ENCODE results near the gene RBM15.

RBM15 gene

DNA sequence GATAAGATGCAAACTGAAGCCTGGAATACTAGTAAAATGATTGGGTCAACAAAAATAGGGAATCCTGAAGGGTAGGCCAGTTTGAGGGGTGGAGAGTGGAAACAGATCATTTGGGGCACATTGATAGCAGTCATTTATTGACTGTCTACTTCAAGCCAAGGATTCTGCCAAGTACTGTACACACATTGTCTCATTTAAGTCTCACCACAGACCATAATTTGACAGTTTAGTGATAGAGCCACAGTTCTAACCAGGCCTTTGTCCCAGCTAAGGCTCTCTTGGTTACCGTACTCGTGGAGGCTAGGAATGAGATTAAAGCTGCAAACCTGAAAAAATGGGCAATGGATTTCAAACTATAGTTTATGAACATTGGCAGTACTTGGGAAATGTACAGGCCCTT, 11.2 kb downstream of the RBM15 start:
- DNase-seq = no peak

DNA sequence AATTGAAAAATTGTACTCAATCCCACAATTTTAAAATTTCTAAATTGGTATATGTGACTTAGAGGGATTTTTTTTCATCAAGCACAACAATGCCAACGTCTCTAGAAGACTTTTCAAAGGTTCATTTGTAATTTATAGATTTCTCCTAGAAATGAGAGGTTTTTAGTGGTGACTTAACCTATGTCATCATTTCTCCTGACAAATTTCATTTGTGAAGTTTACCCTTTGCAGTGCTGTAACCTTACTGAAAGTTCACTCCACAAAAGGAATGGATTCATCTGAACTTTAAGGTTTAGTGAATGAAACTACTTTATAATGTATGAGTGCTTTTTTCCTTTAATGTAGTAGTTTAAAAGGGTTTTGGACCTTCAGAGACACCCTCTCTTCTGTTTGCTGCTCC, 16.1 kb downstream of the RBM15 start:
- no peak for DNase-seq

DNA sequence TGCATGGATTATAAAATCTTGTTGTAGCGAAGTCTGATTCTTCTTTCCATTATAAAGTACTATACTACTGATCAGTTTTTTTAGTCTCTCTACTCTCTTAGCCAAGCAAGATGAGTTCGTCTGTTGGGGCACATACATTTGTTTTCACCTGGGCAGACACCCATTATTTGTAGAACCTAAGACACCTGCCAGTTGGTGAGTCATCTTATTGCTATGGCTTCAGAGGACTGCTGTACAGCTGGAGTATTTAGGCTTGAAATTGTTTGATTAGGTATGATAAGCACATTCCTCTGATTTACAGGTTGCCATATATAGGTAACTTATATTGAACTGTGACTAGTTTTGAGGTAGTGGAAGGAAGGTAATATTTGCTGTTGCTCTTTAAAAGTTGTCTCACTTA, 17.2 kb downstream of the RBM15 start:
- DNase-seq = no peak

DNA sequence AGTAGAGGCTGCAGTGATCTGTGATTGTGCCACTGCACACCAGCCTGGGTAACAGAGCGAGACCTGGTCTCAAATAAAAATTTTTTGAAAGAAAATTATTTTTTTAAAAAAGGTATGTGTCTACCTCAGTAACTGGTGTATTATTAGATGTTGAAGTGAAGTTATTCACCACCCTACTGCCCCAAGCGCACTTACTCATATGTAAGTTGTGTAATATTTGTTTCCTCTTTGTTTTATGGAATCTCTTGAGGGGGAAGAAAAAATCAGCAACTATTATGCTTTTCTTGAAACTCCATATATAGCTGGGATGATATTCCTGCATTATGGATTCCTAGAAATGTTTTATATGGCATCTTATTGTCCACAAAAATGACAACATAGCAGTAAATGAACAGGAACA, 21.3 kb downstream of the RBM15 start:
- no peak for DNase-seq

DNA sequence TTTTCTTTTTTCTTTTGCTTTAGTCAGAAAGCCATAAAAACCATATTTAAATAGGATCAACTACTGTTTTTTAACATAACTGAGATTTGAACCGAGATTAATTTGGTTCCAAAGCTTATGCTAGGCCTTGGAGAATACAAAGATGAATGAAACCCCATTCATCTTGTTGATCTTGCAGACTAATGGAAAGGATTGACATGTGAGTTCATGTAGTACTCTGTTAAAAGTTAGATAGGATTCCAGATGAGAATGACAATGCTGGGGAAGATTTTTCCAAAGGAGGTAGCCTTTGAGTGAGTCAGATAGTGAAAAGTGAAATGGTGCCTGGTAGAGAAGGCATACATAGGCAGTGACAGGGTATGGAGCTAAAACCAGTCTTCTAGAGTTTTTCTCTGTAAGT, 22.7 kb downstream of the RBM15 start:
- DNase-seq = no peak

DNA sequence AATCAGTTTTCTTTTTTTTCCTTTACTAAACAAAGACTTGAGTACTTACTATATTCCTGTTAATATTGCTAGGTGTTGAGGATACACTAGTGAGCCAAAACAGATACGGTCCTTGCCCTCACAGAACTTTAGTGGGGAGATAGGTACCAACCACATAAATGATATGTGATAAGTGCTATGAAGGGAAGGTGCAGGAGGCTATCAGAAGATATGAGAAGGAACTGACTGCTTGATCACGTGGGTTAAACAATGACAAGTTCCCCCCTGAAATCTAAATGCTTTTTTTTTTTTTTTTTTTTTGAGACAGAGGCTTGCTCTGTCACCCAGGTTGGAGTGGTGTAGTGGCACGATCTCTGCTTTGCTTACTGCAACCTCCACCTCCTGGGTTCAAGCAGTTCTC, 25.0 kb downstream of the RBM15 start:
- no peak for DNase-seq

DNA sequence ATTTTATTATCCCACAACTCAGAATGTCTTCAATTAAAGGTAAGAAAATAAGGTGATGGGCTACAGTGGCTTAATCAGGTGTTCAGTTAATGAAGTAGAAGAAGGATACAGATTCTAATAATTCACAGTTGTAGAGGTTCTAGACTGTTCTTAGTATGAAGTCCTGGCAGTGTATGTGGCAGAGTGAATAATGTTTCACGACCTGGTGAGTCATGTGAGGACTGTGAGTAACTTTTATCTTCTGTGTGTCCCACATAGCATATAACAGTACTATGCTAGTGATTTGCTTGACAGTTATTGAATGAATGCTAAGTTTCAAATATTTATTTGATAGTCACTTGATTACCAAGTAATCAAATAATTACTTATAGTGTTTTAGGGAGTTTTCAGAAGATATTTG, 31.6 kb downstream of the RBM15 start:
- no peak for DNase-seq

DNA sequence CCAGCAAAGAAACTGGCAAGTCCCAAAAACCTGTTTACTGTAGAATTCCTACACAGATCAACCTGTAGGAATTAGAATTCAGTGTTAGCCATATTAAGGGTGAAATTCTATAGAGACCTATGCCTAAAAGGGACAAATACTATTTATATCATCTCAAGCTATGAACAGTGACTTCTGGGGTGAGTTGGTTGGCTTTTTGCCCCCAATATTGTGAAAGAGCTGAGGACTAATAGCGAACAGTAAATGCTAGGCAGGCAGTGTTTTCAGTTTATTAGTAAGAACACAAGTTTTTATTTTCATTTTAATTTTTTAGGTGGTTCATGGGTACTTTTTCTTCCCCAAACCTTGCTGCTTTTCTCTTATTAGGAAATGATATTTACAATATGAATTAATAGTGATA, 36.3 kb downstream of the RBM15 start:
- DNase-seq = no peak

DNA sequence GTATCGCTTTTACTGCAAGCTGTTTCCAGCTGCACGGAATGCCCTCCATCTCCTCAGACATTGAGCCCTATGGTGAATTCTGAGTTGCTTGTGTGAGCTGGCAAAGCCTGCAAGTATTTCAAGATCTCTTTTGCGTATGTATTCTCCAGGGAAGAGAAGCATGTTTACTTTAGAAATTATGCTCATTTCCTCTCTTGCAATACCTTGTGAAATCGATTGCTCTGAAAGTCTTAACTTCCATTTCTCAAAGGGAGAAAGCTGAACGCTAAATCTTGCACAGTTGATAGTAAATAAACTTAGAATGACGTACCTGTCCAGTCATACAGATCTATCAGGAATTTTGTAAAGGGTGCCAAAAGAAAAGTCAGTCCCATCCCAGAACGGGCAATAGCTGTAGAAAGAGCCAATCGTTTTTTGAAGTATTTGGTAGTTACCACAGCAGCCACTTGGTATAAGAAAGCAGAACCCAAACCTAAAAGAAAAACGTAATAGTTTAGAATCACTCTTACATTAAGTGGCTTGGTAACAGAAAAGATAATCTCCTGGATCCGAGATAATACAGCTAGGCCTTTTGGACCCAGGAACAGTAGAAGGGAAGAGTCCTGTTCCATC, 41.6 kb downstream of the RBM15 start:
- no peak for DNase-seq

DNA sequence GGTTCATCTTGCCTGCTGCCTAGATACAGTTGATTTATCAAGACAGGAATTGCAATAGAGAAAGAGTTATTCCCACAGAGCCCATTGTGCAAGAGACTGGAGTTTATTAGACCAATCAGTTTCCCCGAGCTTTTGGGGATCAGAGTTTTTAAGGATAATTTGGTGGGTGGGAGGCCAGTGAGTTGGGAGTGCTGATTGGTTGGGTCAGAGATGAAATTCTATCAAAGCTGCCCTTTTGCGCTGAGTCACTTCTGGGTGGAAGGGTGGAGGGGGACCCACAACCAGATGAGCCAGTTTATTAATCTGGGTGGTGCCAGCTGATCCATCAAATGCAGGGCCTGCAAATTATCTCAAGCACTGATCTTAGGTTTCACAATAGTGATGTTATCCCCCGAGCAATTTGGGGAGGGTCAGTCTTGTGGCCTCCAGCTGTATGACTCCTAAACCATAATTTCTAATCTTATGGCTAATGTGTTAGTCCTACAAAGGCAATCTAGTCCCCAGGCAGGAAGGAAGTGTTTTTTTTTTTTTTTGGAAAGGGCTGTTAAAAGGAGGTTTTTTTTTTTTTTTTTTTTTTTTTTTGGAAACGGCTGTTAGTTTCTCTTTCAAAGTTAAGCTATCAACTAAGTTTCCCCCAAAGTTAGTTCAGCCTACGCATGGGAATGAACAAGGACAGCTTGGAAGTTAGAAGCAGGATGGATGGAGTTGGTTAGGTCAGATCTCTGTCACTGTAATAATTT, 44.2 kb downstream of the RBM15 start:
- no peak for DNase-seq

DNA sequence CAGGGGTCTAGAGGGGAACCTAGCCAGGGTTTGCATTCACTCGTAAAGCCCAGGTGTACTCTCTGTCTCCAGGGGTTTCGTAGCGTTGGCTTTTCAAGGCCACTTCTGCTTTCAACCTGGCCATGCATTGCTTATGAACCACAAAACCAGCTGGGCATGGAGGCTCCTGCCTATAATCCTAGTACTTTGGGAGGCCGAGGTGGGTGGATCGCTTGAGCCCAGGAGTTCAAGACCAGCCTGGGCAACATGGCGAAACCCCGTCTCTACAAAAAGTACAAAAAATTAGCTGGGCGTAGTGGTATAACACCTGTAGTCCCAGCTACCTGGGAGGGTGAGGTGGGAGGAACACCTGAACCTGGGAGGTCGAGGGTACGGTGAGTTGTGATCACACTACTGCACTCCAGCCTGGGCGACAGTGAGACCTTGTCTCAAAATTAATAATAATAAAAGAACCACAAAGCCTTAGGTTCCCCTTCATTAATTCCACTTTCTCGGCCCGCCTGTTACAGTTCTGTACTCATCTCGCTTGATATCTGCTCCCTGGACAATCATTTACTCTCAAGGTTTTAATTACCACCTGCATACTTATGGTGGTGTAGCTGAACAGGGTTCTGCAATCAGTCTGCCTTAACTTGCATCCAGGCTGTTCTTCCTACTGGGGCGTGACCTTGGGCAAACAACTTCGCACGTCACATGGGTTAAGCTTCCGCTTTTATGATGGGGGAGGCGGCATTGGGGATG, 45.6 kb downstream of the RBM15 start:
- no peak for DNase-seq

DNA sequence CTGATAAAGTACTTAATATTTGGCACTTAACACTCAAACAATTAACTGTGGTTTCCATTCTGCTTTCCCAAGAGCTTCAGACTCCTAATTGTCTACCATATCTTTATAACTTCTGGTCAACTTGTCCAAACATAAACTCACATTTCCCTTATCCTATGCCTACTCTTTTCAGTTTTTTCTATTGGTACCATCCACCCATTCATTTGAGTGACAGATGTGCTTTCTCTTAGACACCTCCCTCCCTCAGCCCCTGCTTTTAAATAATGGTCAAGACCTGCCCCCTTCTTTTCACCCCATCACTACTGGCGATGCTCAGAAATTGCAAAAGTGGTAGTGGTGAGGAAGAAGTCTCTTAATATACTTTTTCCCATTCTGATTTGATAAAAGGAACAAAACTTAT, 46.2 kb downstream of the RBM15 start:
- DNase-seq = no peak

DNA sequence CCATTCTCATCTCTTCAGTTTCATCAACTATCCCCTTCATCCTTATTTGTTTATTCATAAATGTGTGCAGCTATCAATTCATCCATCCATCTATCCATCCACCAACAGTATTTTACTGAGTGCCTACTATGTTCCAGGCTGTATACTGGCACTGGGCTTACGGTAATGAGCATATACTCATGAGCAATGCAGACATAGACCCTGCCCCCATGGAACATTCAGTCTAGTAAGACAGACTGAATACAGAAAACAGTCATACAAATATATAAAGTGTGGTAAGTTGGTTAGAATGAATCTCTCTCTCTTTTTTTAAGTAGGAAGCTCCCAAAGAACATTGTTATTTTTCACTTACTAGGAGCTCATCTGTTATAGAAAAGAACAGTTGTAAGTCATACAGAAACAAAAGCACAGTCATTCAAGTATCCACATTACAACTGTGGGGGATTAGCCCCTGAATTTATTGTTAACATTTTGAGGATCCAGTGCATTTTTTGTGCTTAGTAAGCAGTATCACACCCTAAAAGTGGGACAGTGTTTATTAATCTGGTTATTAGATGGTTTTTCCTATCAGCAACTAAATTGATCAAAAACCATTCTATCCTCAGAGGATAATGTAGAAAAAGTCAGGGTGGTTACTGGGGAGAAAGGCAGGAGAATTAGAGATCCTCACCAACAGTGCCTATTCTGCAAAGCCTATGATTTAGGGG, 48.0 kb downstream of the RBM15 start:
- DNase-seq = no peak

DNA sequence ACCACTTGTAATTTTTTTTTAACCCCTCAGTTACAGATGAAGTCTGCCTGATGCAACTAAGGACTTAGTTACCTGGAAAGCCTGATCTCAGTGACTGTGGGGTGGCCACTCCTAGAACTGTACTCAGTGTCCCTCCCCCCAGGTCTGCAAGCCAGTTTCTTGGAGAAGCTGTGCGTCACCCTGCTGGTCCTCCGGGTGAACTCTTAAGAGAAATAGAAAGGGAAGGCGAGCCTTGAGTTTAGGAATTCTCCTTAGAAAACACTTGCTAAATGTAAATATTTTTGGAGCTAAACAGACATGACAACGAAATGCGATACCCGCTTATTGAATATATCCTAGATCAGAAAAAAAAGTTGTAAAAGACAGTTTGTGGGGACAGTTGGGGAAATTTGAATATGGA, 50.9 kb downstream of the RBM15 start:
- DNase-seq = no peak

DNA sequence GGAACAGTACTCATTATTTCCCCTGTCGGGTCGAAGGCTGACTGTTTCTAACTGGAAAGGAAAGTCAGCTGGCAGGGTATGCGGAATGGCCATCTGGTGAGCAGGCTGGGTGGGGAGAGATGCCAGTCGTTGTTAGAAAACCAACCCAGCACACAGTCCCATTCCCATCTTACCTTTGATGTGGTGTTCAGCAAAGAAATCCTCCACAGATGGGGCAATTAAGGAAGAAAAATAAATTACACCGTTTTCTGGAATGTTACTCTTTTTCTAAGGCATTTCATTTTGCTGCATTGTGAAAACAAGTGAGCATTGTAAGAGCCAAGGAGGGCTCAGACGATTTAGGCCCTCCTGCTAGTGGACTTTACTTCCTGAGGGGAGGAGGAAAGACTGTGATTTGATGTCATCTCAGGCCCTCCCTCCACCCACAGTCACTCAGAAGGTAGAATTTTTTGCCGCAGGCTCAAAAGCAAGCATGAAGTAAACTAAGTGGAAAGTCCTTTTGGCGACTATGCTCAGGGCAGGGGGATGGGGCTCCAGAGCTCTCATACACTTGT, 51.6 kb downstream of the RBM15 start, which contains the start of gene SLC16A4:
SLC16A4 (minus strand) TSS at position 335 of the 554 bp plus-strand sequence. CDS start 1,703 bp downstream, outside the sequence.
- no peak for DNase-seq

DNA sequence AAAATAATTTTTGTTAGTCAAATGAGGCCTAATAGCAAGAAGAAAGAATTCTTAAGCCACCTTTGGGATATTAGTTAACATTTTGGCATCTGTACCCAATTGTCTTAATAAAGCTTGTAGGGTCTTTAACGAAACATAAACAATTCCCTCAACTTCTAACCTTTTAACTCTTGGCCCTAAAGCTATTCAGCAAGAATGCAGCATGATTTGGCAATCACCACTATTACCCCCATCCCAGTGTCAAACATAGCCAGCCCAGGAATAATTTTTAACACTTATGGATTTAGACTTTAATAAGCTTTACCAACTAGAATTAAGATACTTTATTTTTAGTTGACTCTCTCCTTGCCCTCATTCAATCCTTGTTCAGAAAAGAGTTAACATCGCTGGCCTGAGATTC, 54.1 kb downstream of the RBM15 start:
- no peak for DNase-seq

DNA sequence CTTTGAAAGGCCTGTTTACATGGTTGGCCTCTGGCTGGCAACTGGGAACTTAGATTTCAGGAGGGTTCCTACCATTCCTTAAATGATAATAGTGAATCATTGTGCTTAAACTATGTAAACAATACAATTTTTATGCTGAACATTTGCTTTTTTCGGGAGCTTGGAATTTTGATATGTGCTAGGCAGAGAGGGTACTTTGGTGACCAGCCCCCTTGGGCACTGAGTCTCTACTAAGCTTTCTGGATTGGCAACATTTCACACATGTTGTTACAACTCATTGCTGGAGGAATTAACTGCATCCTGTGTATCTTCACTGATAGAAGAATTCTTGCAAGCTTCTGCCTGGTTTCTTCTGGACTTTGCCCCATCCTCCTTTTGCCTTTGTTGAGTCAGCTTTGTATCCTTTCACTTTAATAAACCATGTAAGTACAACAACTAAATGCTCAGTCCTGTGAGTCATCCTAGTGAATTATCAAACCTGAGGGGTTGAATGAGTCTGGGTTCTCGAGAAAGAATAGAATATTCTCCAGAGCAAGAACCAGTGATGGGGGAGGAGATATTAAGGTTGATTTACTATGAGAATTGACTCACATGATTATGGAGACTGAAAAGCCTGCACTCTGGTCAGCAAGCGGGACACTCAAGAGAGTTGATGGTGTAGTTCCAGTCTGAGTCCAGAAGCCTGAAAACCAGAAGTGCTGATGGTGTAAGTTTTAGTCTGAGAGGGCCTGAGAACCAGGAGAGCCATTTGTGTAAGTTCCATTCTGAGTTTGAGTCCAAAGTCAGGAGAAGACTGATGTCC, 54.7 kb downstream of the RBM15 start:
- no peak for DNase-seq

DNA sequence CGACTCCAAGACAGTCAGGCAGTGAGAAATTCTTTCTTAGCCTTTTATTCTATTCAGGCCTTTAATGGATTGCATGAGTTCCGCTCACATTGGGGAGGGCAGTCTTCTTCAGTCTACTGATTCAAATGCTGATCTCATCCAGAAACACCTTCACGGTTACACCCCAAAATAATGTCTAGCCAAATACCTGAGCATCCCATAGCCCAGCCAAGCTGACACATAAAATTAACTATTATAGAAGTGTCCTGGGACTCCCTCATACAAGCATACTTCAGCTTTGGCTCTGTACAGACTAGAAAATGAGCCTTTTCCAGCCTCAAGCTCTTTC, 55.3 kb downstream of the RBM15 start:
- DNase-seq = no peak
